SU-DHL-6 (cell line): ENCODE data around the gene CYP26B1.

ENCODE experiments used
- H2AFZ ChIP-seq: fragments of 200-600 bp; sonication (generic); 2 replicates; pipeline ENCODE4 v1.6.1; 2014; ENCODE audit warnings: low read depth, mild to moderate bottlenecking, moderate library complexity, mixed read lengths, antibody characterized with exemption, low read length; ENCODE audit not compliant: severe bottlenecking
- H3F3A ChIP-seq: fragments of 200-600 bp; shearing (Covaris generic); 2 replicates; pipeline ENCODE4 v1.6.0; 2016; ENCODE audit warnings: antibody characterized with exemption, mild to moderate bottlenecking; ENCODE audit not compliant: insufficient read depth
- H3K27ac ChIP-seq: fragments of 200-600 bp; sonication (generic); 2 replicates; pipeline ENCODE4 v1.5.1; 2016; ENCODE audit warnings: low read depth, mild to moderate bottlenecking, low read length, moderate library complexity, mixed read lengths
- H3K27me3 ChIP-seq: fragments of 200-600 bp; sonication (generic), shearing (Covaris generic); 2 replicates; pipeline ENCODE4 v1.6.0; 2014; ENCODE audit warnings: mild to moderate bottlenecking, low read length
- H3K36me3 ChIP-seq: fragments of 200-600 bp; sonication (generic); 2 replicates; pipeline ENCODE4 v1.6.1; 2014; ENCODE audit warnings: mild to moderate bottlenecking, low read length, mixed read lengths
- H3K4me2 ChIP-seq: fragments of 300-600, 200-600 bp; shearing (Covaris generic), sonication (generic); 2 replicates; pipeline ENCODE4 v1.6.0; 2014; ENCODE audit warnings: low read length, low read depth, mild to moderate bottlenecking; ENCODE audit not compliant: poor library complexity, severe bottlenecking
- H3K4me3 ChIP-seq: fragments of 200-600 bp; sonication (generic); 2 replicates; pipeline ENCODE4 v1.5.1; 2014; ENCODE audit warnings: antibody characterized with exemption, low read length, mild to moderate bottlenecking, mixed read lengths; ENCODE audit not compliant: insufficient read depth, poor library complexity, severe bottlenecking
- H3K79me2 ChIP-seq: fragments of 200-600 bp; sonication (generic); 2 replicates; pipeline ENCODE4 v1.6.1; 2014; ENCODE audit warnings: mild to moderate bottlenecking, low read length, moderate library complexity; ENCODE audit not compliant: insufficient read depth
- H3K9ac ChIP-seq: fragments of 200-600 bp; sonication (generic); 2 replicates; pipeline ENCODE4 v1.7.0; 2014; ENCODE audit warnings: mild to moderate bottlenecking, low read length
- H3K9me2 ChIP-seq: fragments of 200-600 bp; sonication (generic); replicated peaks from 2 replicates; pipeline ENCODE4 v1.6.1; 2014; ENCODE audit warnings: low read length; ENCODE audit not compliant: insufficient read depth
- H3K9me3 ChIP-seq: fragments of 200-600 bp; sonication (generic); 2 replicates; pipeline ENCODE4 v1.6.1; 2014; ENCODE audit warnings: low read length, mixed read lengths; ENCODE audit not compliant: insufficient read depth
- H4K20me1 ChIP-seq: fragments of 200-600 bp; sonication (generic); 2 replicates; pipeline ENCODE4 v1.6.1; 2014; ENCODE audit warnings: low read depth, mild to moderate bottlenecking, antibody characterized with exemption, low read length, moderate library complexity, mixed read lengths
- CTCF ChIP-seq: fragments of 200-600 bp; sonication (generic); IDR thresholded peaks from one replicate; pipeline ENCODE4 v1.5.1; 2017; ENCODE audit warnings: antibody characterized with exemption, mild to moderate bottlenecking, low read length, moderate library complexity; ENCODE audit not compliant: insufficient read depth, poor library complexity, severe bottlenecking
- EZH2phosphoT487 ChIP-seq: fragments of 200-600 bp; sonication (generic), shearing (Covaris generic); conservative IDR thresholded peaks from 2 replicates; pipeline ENCODE4 v1.6.1; 2018; ENCODE audit warnings: mild to moderate bottlenecking, antibody characterized with exemption, low read length, moderate library complexity, mixed read lengths

CYP26B1 gene

GRCh38 chr2:72147303-72147971 is at the start of gene CYP26B1:
TSS of gene CYP26B1 (minus strand) at chr2:72147862. CDS start at chr2:72147834, 28 bp downstream.
- Histone ChIP-seq H3K9me3 (no peaks in the 10 kb centered on the region), H4K20me1 (no peaks in the 10 kb centered on the region), H3F3A (no peaks in the 10 kb centered on the region), H3K4me2 (no peak within 1 kb of the TSS), H3K9me2 (no peaks in the 10 kb centered on the region), H3K27ac (no peak within 1 kb of the TSS), H3K27me3 (no peaks in the 10 kb centered on the region), H3K4me3 (no peak within 1 kb of the TSS), H3K36me3 (no peaks in the 10 kb centered on the region), H3K79me2 (no peaks in the 10 kb centered on the region), H3K9ac (no peak within 1 kb of the TSS), H2AFZ (no peak within 1 kb of the TSS)
- TF ChIP-seq CTCF, result no peak
- no peak for TF ChIP-seq EZH2phosphoT487

GRCh38 chr2:72193723-72194122 is 46.1 kb upstream of the CYP26B1 start:
- H3K36me3 ChIP-seq, result no peaks in the 10 kb centered on the region
- TF ChIP-seq CTCF (no peak), EZH2phosphoT487 (no peak)
- no peak overlapping the region for H3K4me2 ChIP-seq
- H3K27ac ChIP-seq, result no peak overlapping the region
- H3K27me3 ChIP-seq, result no peaks in the 10 kb centered on the region
- H3K9ac ChIP-seq, result no peak overlapping the region
- no peaks in the 10 kb centered on the region for H3K9me2 ChIP-seq
- no peak overlapping the region for H3K4me3 ChIP-seq
- H2AFZ ChIP-seq, result no peak overlapping the region
- H3F3A ChIP-seq, result no peaks in the 10 kb centered on the region
- no peaks in the 10 kb centered on the region for H3K9me3 ChIP-seq
- H3K79me2 ChIP-seq, result no peaks in the 10 kb centered on the region
- H4K20me1 ChIP-seq, result no peaks in the 10 kb centered on the region

DNA sequence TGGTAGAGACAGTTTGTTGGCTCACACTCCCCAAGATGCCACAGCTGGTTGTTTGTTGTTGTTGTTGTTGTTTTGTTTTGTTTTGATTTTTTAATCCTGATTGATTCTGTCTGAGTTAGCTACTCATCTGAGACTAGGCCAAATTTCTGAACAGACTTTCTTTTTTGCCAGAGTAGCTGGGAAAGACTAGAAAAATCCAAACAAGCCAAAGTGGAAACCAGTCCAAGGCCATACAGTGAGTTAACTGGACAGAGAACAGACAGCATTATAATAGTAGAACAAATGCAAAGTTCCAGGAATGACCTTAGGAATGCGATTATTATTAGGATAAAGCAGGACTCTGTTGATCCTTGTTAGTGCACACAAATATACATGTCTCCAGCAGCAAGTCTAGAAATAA is 43.8 kb upstream of the CYP26B1 start:
- no peak overlapping the region for H3K27ac ChIP-seq
- no peaks in the 10 kb centered on the region for H3F3A ChIP-seq
- no peak for TF ChIP-seq CTCF
- no peak for TF ChIP-seq EZH2phosphoT487
- no peaks in the 10 kb centered on the region for H3K36me3 ChIP-seq
- no peaks in the 10 kb centered on the region for H3K27me3 ChIP-seq
- H3K79me2 ChIP-seq, result no peaks in the 10 kb centered on the region
- H3K9me3 ChIP-seq, result peaks cover 3% of the 10 kb centered on the region; the same call in 1 of the 2 replicates
- H3K9me2 ChIP-seq, result no peaks in the 10 kb centered on the region
- no peak overlapping the region for H3K9ac ChIP-seq
- no peak overlapping the region for H2AFZ ChIP-seq
- H3K4me3 ChIP-seq, result no peak overlapping the region
- no peak overlapping the region for H3K4me2 ChIP-seq
- H4K20me1 ChIP-seq, result no peaks in the 10 kb centered on the region
